Measurements from ENCODE around the gene LDLRAD4.

The LDLRAD4 gene

GRCh38 chr18:13371689-13372418 lies 153.3 kb downstream of the LDLRAD4 start:
- Histone ChIP-seq H3K14ac (ENCODE audit: low read length) (no peak overlapping the region), H2BK12ac (ENCODE audit: low read length) (no peak overlapping the region), H3K9ac (ENCODE audit: low read depth, low read length, poor library complexity) (no peak overlapping the region), H3K23ac (ENCODE audit: low read depth, low read length, poor library complexity) (no peak overlapping the region), H3K27me3 (ENCODE audit: control insufficient read depth in 3 of 3, insufficient read depth in 3 of 3, low read depth in 1 of 3, low read length in 3 of 3) (peaks cover 0 to 15% (median 0%) of the 10 kb centered on the region in 3 experiments), H3K4ac (ENCODE audit: low read length) (no peak overlapping the region), H3K79me1 (ENCODE audit: low read depth, low read length) (no peaks in the 10 kb centered on the region), H3K4me2 (ENCODE audit: insufficient read depth, low read length, poor library complexity, severe bottlenecking) (no peak overlapping the region), H3K9me3 (replicated peaks in 1 of 2; ENCODE audit: control insufficient read depth in 2 of 2, insufficient read depth in 1 of 2, low read depth in 1 of 2, low read length in 2 of 2) (no peaks in the 10 kb centered on the region), H2AK5ac (ENCODE audit: low read depth, low read length) (no peak overlapping the region), H3K27ac (replicated peaks; ENCODE audit: low read length) (no peak overlapping the region), H2BK120ac (ENCODE audit: low read depth, low read length) (no peak overlapping the region), H4K91ac (ENCODE audit: low read depth, low read length, poor library complexity) (no peak overlapping the region), H3K18ac (ENCODE audit: low read length) (no peak overlapping the region), H3K36me3 (replicated peaks in 1 of 2; ENCODE audit: control insufficient read depth in 2 of 2, insufficient read depth in 2 of 2, low read length in 2 of 2) (no peaks in the 10 kb centered on the region), H2AFZ (ENCODE audit: low read length) (no peak overlapping the region), H4K8ac (ENCODE audit: low read depth, low read length) (no peak overlapping the region), H3K4me1 (ENCODE audit: control insufficient read depth in 2 of 2, insufficient read depth in 1 of 2, low read depth in 1 of 2, low read length in 2 of 2) (peaks cover 5% of the 10 kb centered on the region in 2 donors), H3K4me3 (ENCODE audit: low read length in 2 of 2) (no peak overlapping the region), H2BK5ac (ENCODE audit: low read length) (no peak overlapping the region), H2BK15ac (ENCODE audit: low read length) (no peak overlapping the region)
- no peak for DNase-seq (ENCODE audit: low spot score)
- WGBS, 2 donors (ENCODE audit: extremely low coverage in 2 of 2, insufficient read length in 2 of 2, insufficient replicate concordance in 1 of 2) = no CpG with 5 or more reads among the region's 10 CpGs

DNA sequence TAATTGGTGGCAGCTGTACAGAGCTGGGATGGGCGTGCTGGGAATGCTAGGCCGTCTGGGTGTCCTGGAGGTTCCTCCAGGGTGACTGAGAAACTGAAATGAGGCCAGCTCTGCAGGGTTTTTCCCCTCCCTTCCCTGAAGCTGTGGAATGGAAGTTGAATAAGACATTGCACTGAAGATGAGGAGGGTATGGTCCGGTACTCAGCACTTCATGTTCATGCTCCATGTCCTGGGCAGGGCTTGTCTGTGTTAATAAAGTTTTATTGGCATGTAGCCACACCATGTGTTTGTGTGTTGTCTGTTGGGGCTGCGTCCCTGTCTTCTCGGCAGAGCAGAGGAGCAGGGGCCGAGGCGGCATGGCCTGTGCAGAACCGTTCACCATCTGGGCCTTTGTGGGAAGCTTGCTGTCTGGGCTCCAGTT lies 154.0 kb downstream of the LDLRAD4 start:
- no peak overlapping the region for H2AK5ac ChIP-seq (ENCODE audit: low read depth, low read length)
- no peak for DNase-seq (ENCODE audit: low spot score)
- no peak overlapping the region for H4K8ac ChIP-seq (ENCODE audit: low read depth, low read length)
- H4K91ac ChIP-seq (ENCODE audit: low read depth, low read length, poor library complexity) = peak overlapping the region; percentile 14
- H3K36me3 ChIP-seq (replicated peaks in 1 of 2; ENCODE audit: control insufficient read depth in 2 of 2, insufficient read depth in 2 of 2, low read length in 2 of 2) = no peaks in the 10 kb centered on the region
- peaks cover 0 to 15% (median 0%) of the 10 kb centered on the region in 3 experiments for H3K27me3 ChIP-seq (ENCODE audit: control insufficient read depth in 3 of 3, insufficient read depth in 3 of 3, low read depth in 1 of 3, low read length in 3 of 3)
- H3K79me1 ChIP-seq (ENCODE audit: low read depth, low read length) = no peaks in the 10 kb centered on the region
- H3K9ac ChIP-seq (ENCODE audit: low read depth, low read length, poor library complexity) = no peak overlapping the region
- no CpG with 5 or more reads among the region's 8 CpGs for WGBS, 2 donors (ENCODE audit: extremely low coverage in 2 of 2, insufficient read length in 2 of 2, insufficient replicate concordance in 1 of 2)
- no peak overlapping the region for H2AFZ ChIP-seq (ENCODE audit: low read length)
- H2BK120ac ChIP-seq (ENCODE audit: low read depth, low read length) = no peak overlapping the region
- no peaks in the 10 kb centered on the region for H3K9me3 ChIP-seq (replicated peaks in 1 of 2; ENCODE audit: control insufficient read depth in 2 of 2, insufficient read depth in 1 of 2, low read depth in 1 of 2, low read length in 2 of 2)
- no peak overlapping the region for H3K27ac ChIP-seq (replicated peaks; ENCODE audit: low read length)
- no peak overlapping the region for H2BK5ac ChIP-seq (ENCODE audit: low read length)
- no peak overlapping the region for H3K4me3 ChIP-seq (ENCODE audit: low read length in 2 of 2)
- H2BK15ac ChIP-seq (ENCODE audit: low read length) = no peak overlapping the region
- no peak overlapping the region for H2BK12ac ChIP-seq (ENCODE audit: low read length)
- H3K23ac ChIP-seq (ENCODE audit: low read depth, low read length, poor library complexity) = no peak overlapping the region
- no peak overlapping the region for H3K4ac ChIP-seq (ENCODE audit: low read length)
- no peak overlapping the region for H3K18ac ChIP-seq (ENCODE audit: low read length)
- H3K14ac ChIP-seq (ENCODE audit: low read length) = no peak overlapping the region
- H3K4me1 ChIP-seq (ENCODE audit: control insufficient read depth in 2 of 2, insufficient read depth in 1 of 2, low read depth in 1 of 2, low read length in 2 of 2) = peaks cover 5% of the 10 kb centered on the region in 2 donors
- H3K4me2 ChIP-seq (ENCODE audit: insufficient read depth, low read length, poor library complexity, severe bottlenecking) = no peak overlapping the region

DNA sequence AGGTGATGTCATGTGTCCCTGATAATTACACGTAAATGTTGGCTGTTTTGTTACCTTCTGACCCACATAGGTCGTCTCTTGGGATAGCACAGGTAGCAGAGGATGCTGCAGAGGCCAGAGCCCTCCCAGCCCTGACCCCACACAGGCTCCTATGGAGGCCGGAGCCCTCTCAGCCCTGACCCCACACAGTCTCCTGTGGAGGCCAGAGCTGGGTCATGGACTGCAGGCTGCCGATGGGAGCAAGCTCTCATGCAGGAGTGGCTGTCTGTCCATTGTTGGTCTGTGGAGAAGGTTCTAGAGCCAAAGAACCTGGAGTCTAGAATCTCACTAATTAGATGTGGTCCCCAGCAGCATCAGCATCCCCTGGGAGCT lies 155.5 kb downstream of the LDLRAD4 start:
- Histone ChIP-seq H3K4ac (ENCODE audit: low read length) (no peak overlapping the region), H3K18ac (ENCODE audit: low read length) (no peak overlapping the region), H3K4me1 (ENCODE audit: control insufficient read depth in 2 of 2, insufficient read depth in 1 of 2, low read depth in 1 of 2, low read length in 2 of 2) (peaks cover 5% of the 10 kb centered on the region in 2 donors), H2BK15ac (ENCODE audit: low read length) (no peak overlapping the region), H2AK5ac (ENCODE audit: low read depth, low read length) (no peak overlapping the region), H3K9me3 (replicated peaks in 1 of 2; ENCODE audit: control insufficient read depth in 2 of 2, insufficient read depth in 1 of 2, low read depth in 1 of 2, low read length in 2 of 2) (no peaks in the 10 kb centered on the region), H3K14ac (ENCODE audit: low read length) (no peak overlapping the region), H3K4me2 (ENCODE audit: insufficient read depth, low read length, poor library complexity, severe bottlenecking) (no peak overlapping the region), H3K4me3 (ENCODE audit: low read length in 2 of 2) (no peak overlapping the region), H4K8ac (ENCODE audit: low read depth, low read length) (no peak overlapping the region), H2BK120ac (ENCODE audit: low read depth, low read length) (no peak overlapping the region), H2BK12ac (ENCODE audit: low read length) (no peak overlapping the region), H3K36me3 (replicated peaks in 1 of 2; ENCODE audit: control insufficient read depth in 2 of 2, insufficient read depth in 2 of 2, low read length in 2 of 2) (no peaks in the 10 kb centered on the region), H2AFZ (ENCODE audit: low read length) (no peak overlapping the region), H3K27ac (replicated peaks; ENCODE audit: low read length) (no peak overlapping the region), H3K79me1 (ENCODE audit: low read depth, low read length) (no peaks in the 10 kb centered on the region), H3K9ac (ENCODE audit: low read depth, low read length, poor library complexity) (no peak overlapping the region), H3K27me3 (ENCODE audit: control insufficient read depth in 3 of 3, insufficient read depth in 3 of 3, low read depth in 1 of 3, low read length in 3 of 3) (peaks cover 0 to 15% (median 0%) of the 10 kb centered on the region in 3 experiments), H4K91ac (ENCODE audit: low read depth, low read length, poor library complexity) (no peak overlapping the region), H2BK5ac (ENCODE audit: low read length) (no peak overlapping the region), H3K23ac (ENCODE audit: low read depth, low read length, poor library complexity) (no peak overlapping the region)
- no peak for DNase-seq (ENCODE audit: low spot score)
- no CpG with 5 or more reads among the region's 4 CpGs for WGBS, 2 donors (ENCODE audit: extremely low coverage in 2 of 2, insufficient read length in 2 of 2, insufficient replicate concordance in 1 of 2)

DNA sequence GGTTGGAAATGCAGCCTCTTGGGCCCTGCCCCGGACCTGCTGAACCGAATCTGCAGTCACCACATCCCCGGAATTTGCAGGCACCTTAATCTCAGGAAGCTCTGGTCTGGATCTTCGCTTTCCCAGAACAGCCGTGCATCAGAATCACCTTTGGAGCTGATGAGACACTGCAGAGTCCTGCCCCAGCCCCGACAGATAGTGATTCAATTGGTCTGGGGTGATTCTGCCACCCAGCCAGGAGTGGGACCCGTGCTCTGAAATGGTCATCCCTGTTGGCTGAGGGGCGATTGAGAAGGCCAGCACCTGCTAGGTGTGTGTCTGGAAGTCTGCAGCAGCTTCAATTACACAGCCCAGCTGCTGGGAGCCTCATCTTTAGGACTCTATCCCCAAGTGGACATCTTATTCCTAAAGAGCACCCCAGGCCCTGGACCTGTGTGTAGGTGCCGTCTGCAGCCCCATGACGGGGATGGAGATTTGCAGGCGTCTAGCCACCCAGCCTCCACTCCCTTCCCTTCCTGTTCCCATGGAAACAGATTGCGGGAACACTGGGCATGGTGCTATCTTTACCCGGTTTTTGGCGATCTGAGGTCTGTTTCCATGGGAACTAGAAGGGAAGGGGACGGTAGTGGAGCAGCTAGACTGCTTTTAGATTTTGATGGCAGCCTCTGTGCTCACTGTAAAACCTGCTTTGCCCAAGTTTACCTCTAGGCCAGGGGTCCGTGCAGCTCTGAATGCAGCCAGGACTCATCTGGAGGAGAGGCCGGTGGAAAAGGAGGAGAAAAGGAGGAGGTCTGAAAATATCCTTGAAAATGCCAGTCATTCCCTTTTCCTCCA lies 156.1 kb downstream of the LDLRAD4 start:
- Histone ChIP-seq H2AK5ac (ENCODE audit: low read depth, low read length) (no peak overlapping the region), H3K9me3 (replicated peaks in 1 of 2; ENCODE audit: control insufficient read depth in 2 of 2, insufficient read depth in 1 of 2, low read depth in 1 of 2, low read length in 2 of 2) (no peaks in the 10 kb centered on the region), H2BK15ac (ENCODE audit: low read length) (no peak overlapping the region), H3K4ac (ENCODE audit: low read length) (no peak overlapping the region), H3K14ac (ENCODE audit: low read length) (peak overlapping the region; percentile 21), H3K79me1 (ENCODE audit: low read depth, low read length) (no peaks in the 10 kb centered on the region), H4K8ac (ENCODE audit: low read depth, low read length) (no peak overlapping the region), H3K4me2 (ENCODE audit: insufficient read depth, low read length, poor library complexity, severe bottlenecking) (no peak overlapping the region), H3K4me1 (ENCODE audit: control insufficient read depth in 2 of 2, insufficient read depth in 1 of 2, low read depth in 1 of 2, low read length in 2 of 2) (peaks cover 5 to 11% of the 10 kb centered on the region in 2 donors), H2AFZ (ENCODE audit: low read length) (peak overlapping the region; percentile 68), H3K18ac (ENCODE audit: low read length) (peak overlapping the region; percentile 1), H3K23ac (ENCODE audit: low read depth, low read length, poor library complexity) (no peak overlapping the region), H2BK5ac (ENCODE audit: low read length) (no peak overlapping the region), H3K27ac (replicated peaks; ENCODE audit: low read length) (no peak overlapping the region), H2BK12ac (ENCODE audit: low read length) (no peak overlapping the region), H3K27me3 (ENCODE audit: control insufficient read depth in 3 of 3, insufficient read depth in 3 of 3, low read depth in 1 of 3, low read length in 3 of 3) (peaks cover 0 to 15% (median 0%) of the 10 kb centered on the region in 3 experiments), H3K36me3 (replicated peaks in 1 of 2; ENCODE audit: control insufficient read depth in 2 of 2, insufficient read depth in 2 of 2, low read length in 2 of 2) (no peaks in the 10 kb centered on the region), H4K91ac (ENCODE audit: low read depth, low read length, poor library complexity) (no peak overlapping the region), H3K9ac (ENCODE audit: low read depth, low read length, poor library complexity) (peak overlapping the region; percentile 25), H3K4me3 (ENCODE audit: low read length in 2 of 2) (no peak overlapping the region), H2BK120ac (ENCODE audit: low read depth, low read length) (no peak overlapping the region)
- DNase-seq (ENCODE audit: low spot score) = no peak
- WGBS, 2 donors (ENCODE audit: extremely low coverage in 2 of 2, insufficient read length in 2 of 2, insufficient replicate concordance in 1 of 2) = no CpG with 5 or more reads among the region's 17 CpGs
